ENCODE data around the gene TBC1D5. TPM values are rescaled to one million over a fixed set of nuclear protein-coding genes. Genes with fewer than 3 reads are reported as not detected.

The TBC1D5 gene
- total and polyA plus RNA-seq, 2 of the 8 experiments (the other 6 are each of a cell fraction or from before 2014, with no cell fraction given) = 11.0 to 22.9 TPM

- no peak overlapping the region for H3K9ac ChIP-seq (replicated peaks in 1 of 4; ENCODE audit: extremely low read depth in 1 of 4, low read depth in 3 of 4, low read length in 3 of 4)
- H2BK12ac ChIP-seq (ENCODE audit: low read depth, low read length) = no peak overlapping the region
- H2AFZ ChIP-seq (ENCODE audit: low read length) = no peak overlapping the region
- no peak overlapping the region for H4K8ac ChIP-seq (ENCODE audit: extremely low read depth, insufficient read depth, low read length)
- peaks cover 0 to 2% (median 0%) of the 10 kb centered on the region in 4 experiments; a peak in 1 of 7 replicates for H3K27me3 ChIP-seq (replicated peaks in 1 of 4; ENCODE audit: control insufficient read depth in 3 of 4, extremely low read depth in 1 of 4, insufficient read depth in 3 of 4, low read length in 3 of 4)
- DNase-seq (ENCODE audit: low read depth in 1 of 2, low spot score in 2 of 2) = no peak
- no peak overlapping the region for H3K14ac ChIP-seq (ENCODE audit: insufficient read length)
- H3K4me2 ChIP-seq (ENCODE audit: insufficient read depth in 1 of 2, low read depth in 2 of 2, low read length in 2 of 2) = no peak overlapping the region
- FAIRE-seq = no peak
- no peak overlapping the region for H3K27ac ChIP-seq (ENCODE audit: low read depth, low read length)
- H2BK120ac ChIP-seq (replicated peaks; ENCODE audit: low read depth, low read length) = no peak overlapping the region
- no peaks in the 10 kb centered on the region for H3K36me3 ChIP-seq (ENCODE audit: control insufficient read depth in 2 of 4, insufficient read depth in 4 of 4, low read length in 3 of 4)
- H3K23ac ChIP-seq (ENCODE audit: insufficient read length) = no peak overlapping the region
- CTCF ChIA-PET (ENCODE audit: partially characterized antibody) = interaction anchor here (0.6 to 3.9 kb wide), 15 partner anchors 8 to 913 kb away, joined by 3 to 19 read pairs (median 4); partner anchors contain the start of gene PLCL2
- no peak overlapping the region for H3K18ac ChIP-seq (ENCODE audit: extremely low read depth, low read length)
- no peak overlapping the region for H3K56ac ChIP-seq (replicated peaks; ENCODE audit: insufficient read length, low read depth, low read length)
- POLR2A ChIA-PET (ENCODE audit: partially characterized antibody) = no interaction called here
- no peaks in the 10 kb centered on the region for H3K9me3 ChIP-seq (ENCODE audit: insufficient read depth in 2 of 2, low read depth in 1 of 2, low read length in 1 of 2)
- no peaks in the 10 kb centered on the region for H3K79me1 ChIP-seq (ENCODE audit: low read depth, low read length)
- H2BK15ac ChIP-seq (ENCODE audit: low read length) = no peak overlapping the region
- no peak overlapping the region for H4K91ac ChIP-seq (replicated peaks; ENCODE audit: insufficient read length, low read length)
- H2BK20ac ChIP-seq (ENCODE audit: low read length) = no peak overlapping the region
- H3K4ac ChIP-seq (replicated peaks; ENCODE audit: insufficient read length, low read depth, low read length) = no peak overlapping the region
- no peaks in the 10 kb centered on the region for H3K23me2 ChIP-seq (ENCODE audit: low read depth, low read length)
- H2BK5ac ChIP-seq (ENCODE audit: low read depth, low read length) = no peak overlapping the region
- no peaks in the 10 kb centered on the region for H3K79me2 ChIP-seq (ENCODE audit: control insufficient read depth in 1 of 2, insufficient read depth in 2 of 2, low read length in 2 of 2)
- no peak overlapping the region for H3K4me3 ChIP-seq (ENCODE audit: extremely low read depth in 1 of 4, insufficient read depth in 2 of 4, low read depth in 3 of 4, low read length in 4 of 4)
- H2AK5ac ChIP-seq (ENCODE audit: low read depth, low read length) = no peak overlapping the region
- no peaks in the 10 kb centered on the region for H3K4me1 ChIP-seq (replicated peaks in 1 of 4; ENCODE audit: control insufficient read depth in 3 of 4, insufficient read depth in 4 of 4, low read length in 3 of 4)
- no peak overlapping the region for H4K5ac ChIP-seq (ENCODE audit: insufficient read length, low read depth, low read length)
- H4K20me1 ChIP-seq (replicated peaks in 1 of 2; ENCODE audit: control insufficient read depth in 1 of 2, insufficient read depth in 2 of 2, low read length in 2 of 2) = no peaks in the 10 kb centered on the region
- no peak for TF ChIP-seq SIN3A (conservative IDR thresholded peaks at IDR 0.05 in 1 of 2, IDR thresholded peaks at IDR 0.05 in 1 of 2; ENCODE audit: low read depth in 1 of 2, low read length in 2 of 2)
Observed at GRCh38 chr3:17232442-17232841, 510.0 kb downstream of the TBC1D5 start.
